Left colon (tissue), 2 donors: Measurements from ENCODE around the gene ZNF652. TPM values are rescaled to one million over a fixed set of nuclear protein-coding genes. Genes with fewer than 3 reads are reported as not detected.

Source experiments
- ATAC-seq: fragments of 200-7000 bp; cut with Tn5 transposase; one replicate; pipeline ENCODE4 v1.9.1; 2020; ENCODE audit warnings: mild to moderate bottlenecking, moderate library complexity
- DNase-seq, 2 donors: peaks; one replicate each; pipeline ENCODE4 v3.0.0-alpha.2; 2020
- intact Hi-C, 2 donors: fragments of 100-400 bp; cut with DNase I in 1 of 2; cut with micrococcal nuclease in 1 of 2; formaldehyde crosslinking; loops; one replicate each; pipeline versions ENCODE4 v1.11.2 to v1.14.0; 2022; cut with DNase I, micrococcal nuclease
- total RNA-seq, 2 donors: library from RNA; stranded (reverse); fragmentation: NEBNext Ultra II Directional; extraction: Animal tissue kit (Norgen Biotek cat#: 25700); gene quantifications; one replicate each; pipeline ENCODE4 v1.2.1, GENCODE V29; 2021
- donor health status: DM: no; HTN: no; CAD: no.
- donor health status: DM: yes; HTN: yes; CAD: no.

The ZNF652 gene
- total RNA-seq, 2 donors from 2014 or later, result 52.4 to 53.2 TPM

- no peak for ATAC-seq
- DNase-seq, result no peak
- intact Hi-C loops, result no loop called here
Observed at GRCh38 chr17:49362723-49363117, 670 bp upstream of the ZNF652 start.

DNA sequence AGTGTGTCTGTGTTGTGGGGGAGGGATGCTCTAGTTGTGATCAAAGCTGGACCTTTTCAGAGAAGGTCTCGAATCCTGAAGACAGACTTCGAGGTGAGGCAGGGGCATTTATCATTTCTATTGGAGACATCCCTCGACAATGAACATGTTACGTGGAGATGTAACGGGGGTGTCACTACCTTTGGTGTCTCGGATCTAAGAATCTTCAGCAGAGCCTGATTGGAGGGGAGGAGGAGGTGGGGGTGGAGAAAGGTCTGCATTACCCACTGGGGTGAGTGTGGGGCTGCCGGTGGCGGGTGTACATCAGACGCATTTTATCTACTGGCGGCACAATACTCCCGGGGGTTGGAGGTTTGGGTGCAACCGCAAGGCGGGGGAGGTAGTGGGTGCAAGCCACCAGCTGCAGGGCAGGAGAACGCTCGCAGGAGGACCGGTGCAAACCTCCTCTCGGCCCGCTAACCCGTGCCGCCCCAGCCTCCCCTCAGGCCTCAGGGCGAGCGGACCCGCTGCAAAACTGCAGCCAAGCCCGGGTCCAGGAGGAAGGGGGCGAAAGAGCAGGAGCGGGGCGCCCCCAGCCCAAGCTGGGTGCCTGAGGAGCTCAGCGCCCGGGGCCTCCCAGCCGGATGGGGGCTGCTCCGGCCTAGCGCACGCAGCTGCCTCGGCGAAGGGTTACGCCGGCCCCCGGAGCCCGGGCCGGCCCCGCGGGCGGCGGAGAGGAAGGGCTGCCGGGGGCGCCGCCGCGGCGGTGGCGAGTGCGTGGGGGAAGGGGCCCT lies 735 bp downstream of the ZNF652 start:
- ATAC-seq (peak; percentile 27), DNase-seq (peak; percentile 63 to 68)
- intact Hi-C loops, result no loop called here

GRCh38 chr17:49360796-49361128 lies 1.3 kb downstream of the ZNF652 start:
- DNase-seq (peak; percentile 33 to 40), ATAC-seq (no peak)
- intact Hi-C loops, result no loop called here

DNA sequence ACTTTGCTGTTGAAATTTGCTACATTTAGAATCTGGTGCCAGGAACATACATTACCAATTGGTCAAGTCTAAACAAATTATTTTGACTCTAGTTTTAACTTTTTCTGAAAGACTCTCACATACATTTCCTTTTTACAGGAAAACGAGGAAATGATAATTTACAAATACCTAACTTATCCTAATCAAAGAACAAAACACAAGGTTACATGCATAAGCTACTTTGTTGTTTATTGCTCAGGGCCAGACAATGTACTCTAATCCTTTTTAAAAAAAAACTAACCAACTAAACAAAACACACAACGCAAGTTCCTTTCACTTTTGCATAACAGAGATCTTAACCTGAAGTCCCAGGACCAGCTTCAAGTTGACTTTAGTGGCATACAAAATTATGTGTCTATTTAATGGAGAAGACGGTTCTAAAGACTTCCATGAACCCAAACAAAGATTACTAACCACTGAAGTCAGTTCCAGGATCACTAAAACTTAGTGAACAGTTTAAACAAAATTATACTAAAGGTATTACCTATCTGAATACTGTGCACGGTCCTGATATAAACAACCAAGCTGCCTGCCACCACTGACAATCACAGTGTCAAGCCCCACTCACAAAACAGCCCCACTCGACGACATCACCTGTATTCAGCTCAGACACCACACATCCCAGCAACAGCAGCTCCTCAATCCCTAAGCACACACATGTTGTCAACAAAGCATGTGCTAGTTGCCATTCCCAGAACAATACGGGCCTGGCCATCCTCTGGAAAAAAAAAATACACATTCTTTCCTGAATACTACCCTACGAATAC lies 1.9 kb downstream of the ZNF652 start:
- DNase-seq, result peak in 1 of 2 donors; percentile 28
- intact Hi-C loops, result no loop called here
- ATAC-seq, result no peak

DNA sequence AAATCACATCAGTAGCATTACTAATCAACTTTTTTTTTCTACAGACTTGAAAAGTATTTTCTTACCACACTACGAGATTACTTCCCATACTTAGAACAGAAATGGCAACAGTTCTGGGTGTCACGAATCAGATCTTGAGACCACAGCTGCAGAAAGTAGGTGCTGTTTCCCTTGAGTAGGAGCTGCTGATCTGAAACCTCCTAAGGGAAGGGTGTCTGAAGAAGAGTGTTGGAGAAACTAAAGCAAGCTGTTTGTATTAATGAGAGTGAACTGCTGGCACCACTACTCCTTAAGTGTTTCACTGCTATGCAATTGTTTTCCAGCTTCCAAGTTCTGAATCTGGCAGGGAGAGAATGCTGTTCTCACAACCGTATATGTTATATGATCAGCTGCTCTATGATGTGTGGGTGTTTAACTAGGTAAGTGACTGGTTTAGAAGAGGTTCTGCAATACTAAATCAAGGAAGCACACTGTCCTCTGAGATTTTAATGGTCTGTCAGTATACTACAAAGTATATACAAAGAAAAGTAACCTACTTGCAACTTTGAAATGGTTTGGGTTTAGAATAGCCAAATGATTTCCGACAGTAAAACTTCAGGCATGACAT lies 3.3 kb downstream of the ZNF652 start:
- no peak for ATAC-seq
- DNase-seq, result no peak

DNA sequence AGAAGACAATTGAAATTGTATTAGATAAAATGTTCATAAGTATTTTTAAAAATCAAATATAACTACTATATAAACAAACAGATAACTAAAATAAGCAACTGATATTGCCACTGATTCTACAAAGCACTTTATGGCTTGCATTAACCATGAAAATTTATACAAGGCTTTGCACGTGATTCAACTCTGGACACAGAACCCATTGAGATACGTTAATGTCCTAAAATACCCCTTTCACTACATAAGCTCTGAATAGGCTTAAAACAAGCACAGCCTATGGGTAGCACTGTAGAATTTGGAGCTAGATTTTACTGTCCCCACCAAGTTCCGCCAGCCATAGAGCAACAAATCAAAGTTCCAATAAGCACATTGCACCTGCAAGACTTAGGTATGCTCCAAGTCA lies 4.5 kb downstream of the ZNF652 start:
- DNase-seq (no peak), ATAC-seq (no peak)
- intact Hi-C loops, result no loop called here

More for the DNA sequence above, 3.3 kb downstream of the ZNF652 start:
- intact Hi-C loops, result no loop called here

- DNase-seq (no peak), ATAC-seq (no peak)
- intact Hi-C loops, result no loop called here
Observed at GRCh38 chr17:49356320-49356719, 5.7 kb downstream of the ZNF652 start.

DNA sequence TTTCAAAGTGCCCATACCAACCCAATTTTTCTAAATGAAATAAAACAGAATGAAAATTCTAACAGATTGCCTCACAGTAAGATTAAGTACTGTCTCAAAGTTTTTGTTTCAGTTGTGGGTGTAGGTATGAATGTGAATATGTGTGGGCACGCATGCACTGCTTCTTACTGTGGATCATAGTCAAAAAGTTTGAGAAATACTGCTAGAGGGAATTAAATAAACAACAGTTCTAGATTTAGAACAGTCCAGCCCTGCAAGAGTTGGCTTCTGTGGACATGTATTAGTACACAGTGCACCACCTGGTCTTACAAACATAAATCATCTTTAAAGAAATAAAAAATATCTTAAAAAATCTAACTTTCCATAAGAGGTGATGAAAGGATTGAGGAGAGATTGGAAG lies 8.4 kb downstream of the ZNF652 start:
- ATAC-seq, result no peak
- no peak for DNase-seq
- intact Hi-C loops, result no loop called here

DNA sequence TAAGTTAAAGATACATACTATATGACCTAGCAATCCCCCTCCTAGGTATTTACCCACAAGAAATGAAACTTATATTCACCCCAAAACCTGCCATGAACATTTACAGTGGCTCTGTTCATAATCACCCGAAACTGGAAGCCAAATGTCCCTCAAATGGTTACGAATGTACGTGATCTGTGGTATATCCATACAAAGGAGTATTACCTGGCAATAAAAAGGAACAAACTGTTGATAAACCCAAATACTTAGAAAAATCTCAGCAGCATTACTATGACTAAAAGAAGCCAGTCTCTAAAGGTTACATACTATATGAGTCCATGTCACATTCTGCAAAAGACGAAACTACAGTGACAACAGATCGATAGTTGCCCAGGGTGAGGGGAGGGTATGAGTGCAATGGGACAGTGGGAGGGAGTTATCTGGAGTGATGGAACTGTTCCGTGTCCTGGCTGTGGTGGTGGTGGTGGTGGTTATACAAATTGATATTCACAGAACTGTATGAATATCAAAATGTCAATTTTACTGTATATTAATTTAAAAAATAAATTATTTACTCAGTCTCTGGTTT lies 9.4 kb downstream of the ZNF652 start:
- intact Hi-C loops, result no loop called here
- DNase-seq (no peak), ATAC-seq (no peak)

DNA sequence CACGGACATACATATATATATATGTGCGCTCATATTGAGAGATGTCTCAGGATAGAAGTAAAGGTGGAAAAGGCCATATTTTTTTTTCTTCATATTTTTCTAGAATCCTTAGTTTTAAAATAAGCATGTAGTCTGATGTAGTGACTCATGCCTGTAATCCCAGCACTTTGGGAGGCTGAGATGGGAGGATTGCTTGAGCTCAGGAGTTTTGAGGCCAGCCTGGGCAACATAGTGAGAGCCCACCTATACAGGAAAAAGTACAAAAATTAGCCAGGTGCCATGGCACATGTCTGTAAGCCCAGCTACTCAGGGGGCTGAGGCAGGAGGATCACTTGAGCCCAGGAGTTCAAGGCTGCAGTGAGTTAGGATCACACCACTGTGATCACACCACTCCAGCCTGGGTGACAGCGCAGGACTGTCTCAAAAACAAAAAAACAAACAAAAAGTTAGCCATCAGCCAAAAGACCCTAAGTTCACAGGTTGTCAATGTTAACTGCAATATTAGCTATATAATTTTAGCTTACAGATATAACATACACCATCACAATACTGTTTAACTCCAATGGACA lies 10.4 kb downstream of the ZNF652 start:
- intact Hi-C loops, result no loop called here
- DNase-seq (no peak), ATAC-seq (no peak)

DNA sequence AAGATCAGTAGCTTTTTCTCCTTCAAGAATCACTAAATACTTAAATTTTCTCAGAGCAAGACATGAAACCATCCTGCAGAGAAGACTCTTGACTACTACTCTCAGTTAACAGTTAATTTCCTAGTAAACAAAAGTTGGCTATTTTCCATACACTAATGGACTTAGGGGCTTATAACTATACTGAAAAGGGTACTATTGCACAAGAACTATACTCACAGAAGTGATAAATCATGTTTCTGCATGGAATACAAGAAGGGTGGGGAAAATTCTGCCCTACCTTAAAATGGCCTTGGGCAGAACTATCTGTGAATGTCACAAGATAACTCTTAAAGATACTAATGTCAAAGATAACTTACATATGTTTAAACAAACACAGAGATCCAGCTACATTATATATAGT lies 12.5 kb downstream of the ZNF652 start:
- no peak for DNase-seq
- intact Hi-C loops, result no loop called here
- ATAC-seq, result no peak

GRCh38 chr17:49344914-49345313 lies 17.1 kb downstream of the ZNF652 start:
- DNase-seq (no peak), ATAC-seq (no peak)
- intact Hi-C loops, result no loop called here

GRCh38 chr17:49343273-49343672 lies 18.8 kb downstream of the ZNF652 start:
- intact Hi-C loops, result no loop called here
- ATAC-seq (no peak), DNase-seq (no peak)

DNA sequence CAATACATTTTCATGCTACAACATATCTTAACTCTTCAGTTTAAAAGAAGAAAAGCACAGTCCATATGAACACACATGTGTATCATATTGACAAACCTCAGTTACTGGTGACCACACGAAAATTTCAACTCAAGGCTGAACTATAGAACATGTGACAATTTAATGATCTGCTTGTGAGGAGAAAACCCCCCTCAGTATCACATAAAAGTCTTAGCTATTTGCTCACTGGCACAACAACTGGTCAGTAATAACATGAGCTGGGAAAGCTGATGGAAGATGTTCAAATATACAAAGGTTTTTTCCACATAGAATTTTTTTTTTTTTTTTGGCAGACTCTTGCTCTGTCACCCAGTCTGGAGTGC lies 19.5 kb downstream of the ZNF652 start:
- intact Hi-C loops, result no loop called here
- no peak for DNase-seq
- no peak for ATAC-seq

- no peak for ATAC-seq
- intact Hi-C loops, result no loop called here
- DNase-seq, result no peak
Observed at GRCh38 chr17:49341356-49341755, 20.7 kb downstream of the ZNF652 start.

DNA sequence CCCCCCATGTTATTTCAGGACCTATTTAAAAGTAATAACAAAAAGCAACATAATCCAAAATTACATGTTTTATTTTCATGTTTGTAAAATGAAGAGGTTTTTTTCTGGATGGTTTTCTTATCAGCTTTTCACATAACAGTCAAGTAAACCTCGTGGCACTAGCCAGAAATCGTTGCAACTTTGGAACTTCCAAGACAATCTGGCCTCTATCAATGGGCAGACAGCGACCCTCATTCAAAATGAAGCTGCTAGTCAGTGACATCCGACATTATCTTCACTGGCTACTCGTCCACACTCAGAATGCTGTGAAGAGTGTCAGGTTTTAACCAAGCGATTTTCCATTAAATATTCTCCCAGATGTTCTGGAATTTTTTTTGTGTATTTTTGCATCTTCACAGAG lies 22.7 kb downstream of the ZNF652 start:
- intact Hi-C loops, result no loop called here
- DNase-seq (no peak), ATAC-seq (no peak)

- DNase-seq, result no peak
- intact Hi-C loops, result no loop called here
- ATAC-seq, result no peak
Observed at GRCh38 chr17:49338883-49339282, 23.2 kb downstream of the ZNF652 start.

DNA sequence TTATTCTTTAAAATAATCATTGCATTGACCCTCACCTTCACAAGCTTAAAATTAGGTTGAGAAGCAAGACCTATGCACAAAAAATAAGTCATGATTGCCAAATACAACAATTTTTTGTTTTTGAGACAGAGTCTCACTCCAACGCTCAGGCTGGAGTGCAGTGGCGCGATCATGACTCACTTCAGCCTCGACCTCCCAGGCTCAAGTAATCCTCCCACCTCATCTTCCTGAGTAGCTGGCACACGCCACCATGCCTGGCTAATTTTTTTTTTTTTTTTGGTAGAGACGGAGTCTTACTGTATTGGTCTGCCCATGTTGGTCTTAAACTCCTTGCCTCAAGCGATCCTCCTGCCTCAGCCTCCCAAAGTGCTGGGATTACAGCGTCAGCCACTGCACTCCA lies 24.2 kb downstream of the ZNF652 start:
- intact Hi-C loops, result no loop called here
- DNase-seq (no peak), ATAC-seq (no peak)

DNA sequence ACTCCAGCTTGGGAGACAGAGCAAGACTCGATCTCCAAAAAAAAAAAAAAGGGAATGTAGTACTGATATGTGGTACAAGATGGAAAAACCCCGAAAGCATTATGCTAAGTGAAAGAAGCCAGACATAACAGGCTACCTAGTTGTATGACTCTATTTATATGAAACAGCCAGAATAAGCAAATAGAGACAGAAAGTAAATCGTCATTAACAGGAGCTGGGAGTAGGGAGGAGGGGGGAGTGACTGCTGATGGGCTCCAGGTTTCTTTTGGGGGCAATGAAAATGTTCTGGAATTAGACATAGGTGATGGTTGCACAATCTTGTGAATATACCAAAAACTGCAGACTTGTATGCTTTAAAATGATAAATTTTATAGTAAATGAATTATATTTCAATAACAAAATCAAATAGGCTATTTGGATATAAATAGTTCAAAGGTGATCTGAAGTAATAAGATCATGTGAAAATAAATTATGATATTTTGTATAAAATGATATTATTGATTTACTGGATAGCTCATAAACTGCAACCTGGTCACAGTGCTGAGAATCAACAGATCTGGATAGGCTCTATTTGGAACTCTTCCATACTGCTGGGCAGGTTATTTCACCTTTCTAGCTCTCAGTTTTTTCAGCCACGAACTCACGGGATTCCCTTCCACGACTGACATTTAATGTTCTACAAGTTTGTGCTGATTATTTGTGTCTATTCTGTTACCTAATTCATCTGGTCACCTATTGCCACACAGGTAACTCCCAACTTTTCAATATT lies 27.1 kb downstream of the ZNF652 start:
- no peak for ATAC-seq
- no peak for DNase-seq
- intact Hi-C loops, result no loop called here
